ENCODE measurements around the gene NBPF19. TPM values are rescaled to one million over a fixed set of nuclear protein-coding genes. Genes with fewer than 3 reads are reported as not detected.
"Not testable (repeated sequence)": the region's sequence is repeated elsewhere in the genome, so short reads cannot be mapped to it uniquely, and the experiment has no call there.

The NBPF19 gene
- 6.4 and 10.6 TPM in 2 replicates for polyA plus RNA-seq (2011; rRNA removed)
- polyA minus RNA-seq (2011; rRNA and poly(A)+ RNA removed) = 18.1 and 18.8 TPM in 2 replicates

- POLR2A ChIA-PET; H3K27me3 ChIP-seq (ENCODE audit: control insufficient read depth, insufficient read depth, low read length); CTCF ChIA-PET; H3K4me3 ChIP-seq (ENCODE audit: low read depth, low read length); DNase-seq (ENCODE audit: low read depth); H3K36me3 ChIP-seq (ENCODE audit: control insufficient read depth, insufficient read depth, low read length): not testable (repeated sequence)
Observed at GRCh38 chr1:149474745-149475144, at the start of gene NBPF19. NBPF19 (plus strand) TSS chr1:149475045; CDS start chr1:149475933, 888 bp downstream.

GRCh38 chr1:149428317-149428716, 46.5 kb upstream of the NBPF19 start:
- POLR2A ChIA-PET; DNase-seq (ENCODE audit: low read depth); H3K36me3 ChIP-seq (ENCODE audit: control insufficient read depth, insufficient read depth, low read length); H3K27me3 ChIP-seq (ENCODE audit: control insufficient read depth, insufficient read depth, low read length); H3K4me3 ChIP-seq (ENCODE audit: low read depth, low read length); CTCF ChIA-PET: not testable (repeated sequence)

DNA sequence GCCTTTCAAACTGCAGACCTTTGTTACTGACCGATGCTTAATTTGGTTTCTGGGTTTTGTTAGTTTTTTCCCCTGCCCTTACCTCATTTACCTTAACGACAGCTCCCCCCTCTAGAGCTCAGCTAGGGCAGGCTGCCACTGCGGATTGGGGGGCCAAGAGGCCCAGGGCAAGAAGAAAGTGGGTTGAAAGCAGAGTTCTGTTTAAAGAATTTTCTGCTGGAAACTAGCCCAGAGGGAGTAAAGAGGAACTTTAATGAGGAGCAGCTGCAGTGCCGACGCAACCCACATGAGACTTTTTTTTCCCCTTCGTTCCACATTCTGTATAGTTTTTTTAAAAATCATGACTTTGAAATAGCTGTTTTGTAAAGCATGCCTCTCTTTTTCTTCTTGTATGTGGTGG, 29.4 kb upstream of the NBPF19 start:
- H3K4me3 ChIP-seq (ENCODE audit: low read depth, low read length); CTCF ChIA-PET; POLR2A ChIA-PET; H3K27me3 ChIP-seq (ENCODE audit: control insufficient read depth, insufficient read depth, low read length); H3K36me3 ChIP-seq (ENCODE audit: control insufficient read depth, insufficient read depth, low read length): not testable (repeated sequence)
- peak; percentile 36 for DNase-seq (ENCODE audit: low read depth)

- POLR2A ChIA-PET; H3K4me3 ChIP-seq (ENCODE audit: low read depth, low read length): not testable (repeated sequence)
Observed at GRCh38 chr1:149452196-149452595, 22.6 kb upstream of the NBPF19 start.

GRCh38 chr1:149452652-149453051, 22.2 kb upstream of the NBPF19 start:
- H3K36me3 ChIP-seq (ENCODE audit: control insufficient read depth, insufficient read depth, low read length); POLR2A ChIA-PET; DNase-seq (ENCODE audit: low read depth); H3K27me3 ChIP-seq (ENCODE audit: control insufficient read depth, insufficient read depth, low read length); CTCF ChIA-PET; H3K4me3 ChIP-seq (ENCODE audit: low read depth, low read length): not testable (repeated sequence)

More at GRCh38 chr1:149452196-149452595, 22.6 kb upstream of the NBPF19 start:
- H3K36me3 ChIP-seq (ENCODE audit: control insufficient read depth, insufficient read depth, low read length); DNase-seq (ENCODE audit: low read depth); CTCF ChIA-PET; H3K27me3 ChIP-seq (ENCODE audit: control insufficient read depth, insufficient read depth, low read length): not testable (repeated sequence)

DNA sequence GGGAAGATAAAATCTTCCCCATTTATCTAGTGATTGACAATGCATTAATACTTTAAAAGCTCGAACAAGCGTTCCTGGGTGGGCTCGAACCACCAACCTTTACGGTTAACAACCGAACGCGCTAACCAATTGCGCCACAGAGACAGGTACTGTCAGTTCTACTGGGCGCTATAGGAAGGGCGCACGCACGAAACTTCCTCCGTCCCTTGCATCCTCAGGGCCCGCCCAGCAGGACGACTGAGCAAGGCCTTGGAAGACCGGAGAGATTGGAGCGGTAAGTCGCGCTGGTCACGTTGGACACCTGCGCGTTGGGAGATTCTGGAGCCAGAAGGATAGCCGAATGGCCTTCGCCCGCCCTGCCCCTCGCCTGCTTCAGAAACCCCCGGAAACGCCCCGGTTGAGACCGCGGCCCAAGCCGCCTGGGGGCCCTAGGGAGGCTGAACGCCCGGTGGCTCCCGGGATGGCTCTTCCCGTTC, 83.5 kb downstream of the NBPF19 start:
- POLR2A ChIA-PET; H3K27me3 ChIP-seq (ENCODE audit: control insufficient read depth, insufficient read depth, low read length); CTCF ChIA-PET; H3K36me3 ChIP-seq (ENCODE audit: control insufficient read depth, insufficient read depth, low read length); DNase-seq (ENCODE audit: low read depth): not testable (repeated sequence)
- H3K4me3 ChIP-seq (ENCODE audit: low read depth, low read length) = peak overlapping the region; percentile 18

DNA sequence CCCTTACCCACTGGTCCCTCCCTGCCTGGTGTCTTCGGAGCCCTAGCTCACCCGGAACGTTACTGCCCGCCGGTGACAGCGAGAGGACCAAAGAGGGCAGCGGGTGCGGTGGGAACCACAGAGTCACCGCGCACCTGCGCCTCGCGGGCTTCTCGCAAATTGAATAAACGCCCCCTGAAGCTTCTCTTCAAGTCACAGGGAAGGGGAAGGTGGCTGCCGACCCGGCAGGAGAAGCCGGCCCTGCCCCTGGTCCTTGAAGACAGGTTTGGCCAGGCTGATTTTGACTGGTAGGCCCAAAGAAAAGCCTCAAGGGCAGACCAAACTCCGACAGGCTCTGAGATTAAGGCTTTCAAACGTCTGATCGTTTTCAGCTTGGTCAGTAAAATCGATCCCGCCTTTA, 87.0 kb downstream of the NBPF19 start:
- H3K4me3 ChIP-seq (ENCODE audit: low read depth, low read length); DNase-seq (ENCODE audit: low read depth); CTCF ChIA-PET; POLR2A ChIA-PET; H3K27me3 ChIP-seq (ENCODE audit: control insufficient read depth, insufficient read depth, low read length); H3K36me3 ChIP-seq (ENCODE audit: control insufficient read depth, insufficient read depth, low read length): not testable (repeated sequence)

- POLR2A ChIA-PET; CTCF ChIA-PET; H3K36me3 ChIP-seq (ENCODE audit: control insufficient read depth, insufficient read depth, low read length); H3K4me3 ChIP-seq (ENCODE audit: low read depth, low read length); DNase-seq (ENCODE audit: low read depth); H3K27me3 ChIP-seq (ENCODE audit: control insufficient read depth, insufficient read depth, low read length): not testable (repeated sequence)
Observed at GRCh38 chr1:149565485-149565884, 90.6 kb downstream of the NBPF19 start.

GRCh38 chr1:149572763-149573162, 97.9 kb downstream of the NBPF19 start:
- CTCF ChIA-PET; H3K27me3 ChIP-seq (ENCODE audit: control insufficient read depth, insufficient read depth, low read length); DNase-seq (ENCODE audit: low read depth); POLR2A ChIA-PET; H3K36me3 ChIP-seq (ENCODE audit: control insufficient read depth, insufficient read depth, low read length); H3K4me3 ChIP-seq (ENCODE audit: low read depth, low read length): not testable (repeated sequence)

DNA sequence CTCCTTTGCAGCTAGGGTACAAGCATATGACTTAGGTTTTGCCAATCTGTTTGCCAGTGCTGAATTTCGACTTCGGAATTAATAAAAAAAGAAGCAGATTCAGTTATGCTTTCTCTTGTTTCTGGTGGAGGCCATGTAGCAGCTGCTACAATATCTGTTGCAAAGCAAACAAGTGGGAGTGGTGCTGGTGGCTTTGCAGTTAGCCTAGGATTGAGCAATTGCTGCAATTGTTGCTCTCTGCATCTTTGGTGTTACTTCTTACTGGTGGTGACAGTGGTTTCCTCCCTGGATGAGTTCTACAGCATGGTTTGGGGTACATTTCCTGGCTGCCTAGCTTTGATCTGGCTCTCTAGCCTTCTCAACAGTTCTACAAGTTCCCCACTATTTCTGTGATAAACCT, 110.7 kb downstream of the NBPF19 start:
- H3K27me3 ChIP-seq (ENCODE audit: control insufficient read depth, insufficient read depth, low read length); DNase-seq (ENCODE audit: low read depth); CTCF ChIA-PET; H3K4me3 ChIP-seq (ENCODE audit: low read depth, low read length); H3K36me3 ChIP-seq (ENCODE audit: control insufficient read depth, insufficient read depth, low read length); POLR2A ChIA-PET: not testable (repeated sequence)

Other genes starting within 250 kb of the NBPF19 start
- not detected in 2 replicates for gene PPIAL4C, start 108.8 kb downstream of the NBPF19 start, polyA plus RNA-seq (2011; rRNA removed)